ENCODE results near the gene ARHGAP42.

Gene ARHGAP42

GRCh38 chr11:100955318-100955717 is 268.2 kb downstream of the ARHGAP42 start:
- CTCF ChIA-PET = no interaction called here
- DNase-seq (ENCODE audit: extremely low spot score) = no peak
- no peak for TF ChIP-seq CTCF (IDR thresholded peaks at IDR 0.05; ENCODE audit: control extremely low read depth, extremely low read depth, low read depth, missing control alignments)
- POLR2A ChIA-PET = no interaction called here

- no peak for DNase-seq (ENCODE audit: extremely low spot score)
- TF ChIP-seq CTCF (IDR thresholded peaks at IDR 0.05; ENCODE audit: control extremely low read depth, extremely low read depth, low read depth, missing control alignments) = no peak
- ChIA-PET CTCF (no interaction called here), POLR2A (no interaction called here)
Observed at GRCh38 chr11:100956351-100956750, 269.3 kb downstream of the ARHGAP42 start.

GRCh38 chr11:100957499-100957898 is 270.4 kb downstream of the ARHGAP42 start:
- no peak for DNase-seq (ENCODE audit: extremely low spot score)
- no peak for TF ChIP-seq CTCF (IDR thresholded peaks at IDR 0.05; ENCODE audit: control extremely low read depth, extremely low read depth, low read depth, missing control alignments)
- ChIA-PET POLR2A (no interaction called here), CTCF (no interaction called here)

- no peak for DNase-seq (ENCODE audit: extremely low spot score)
- CTCF ChIA-PET = no interaction called here
- TF ChIP-seq CTCF (IDR thresholded peaks at IDR 0.05; ENCODE audit: control extremely low read depth, extremely low read depth, low read depth, missing control alignments) = no peak
Observed at GRCh38 chr11:100961633-100962032, 274.5 kb downstream of the ARHGAP42 start.

GRCh38 chr11:100963375-100963774 is 276.3 kb downstream of the ARHGAP42 start:
- CTCF ChIA-PET = interaction anchor here (1.0 kb wide), 1 partner anchor 15 kb away, joined by 3 read pairs; no protein-coding TSS in a partner anchor
- no peak for DNase-seq (ENCODE audit: extremely low spot score)
- TF ChIP-seq CTCF (IDR thresholded peaks at IDR 0.05; ENCODE audit: control extremely low read depth, extremely low read depth, low read depth, missing control alignments) = no peak
- POLR2A ChIA-PET = no interaction called here

More at GRCh38 chr11:100961633-100962032, 274.5 kb downstream of the ARHGAP42 start:
- POLR2A ChIA-PET = no interaction called here

- DNase-seq (ENCODE audit: extremely low spot score) = no peak
- ChIA-PET CTCF (no interaction called here), POLR2A (no interaction called here)
Observed at GRCh38 chr11:100964435-100964834, 277.3 kb downstream of the ARHGAP42 start.

More at GRCh38 chr11:100964435-100964834, 277.3 kb downstream of the ARHGAP42 start:
- TF ChIP-seq CTCF (IDR thresholded peaks at IDR 0.05; ENCODE audit: control extremely low read depth, extremely low read depth, low read depth, missing control alignments) = no peak
